H9 (cell line): ENCODE measurements around the gene NT5C3A. TPM values are rescaled to one million over a fixed set of nuclear protein-coding genes. Genes with fewer than 3 reads are reported as not detected.

Experiments used
- DNase-seq: peaks from one replicate; pipeline ENCODE4 v3.0.0-alpha.2; 2017
- H2AFZ ChIP-seq: one replicate; pipeline ENCODE4 v1.6.1; 2013; ENCODE audit warnings: mild to moderate bottlenecking, low read length, control low read depth, moderate library complexity
- H2AK5ac ChIP-seq: 2 replicates; pipeline ENCODE4 v1.6.1; 2013; ENCODE audit warnings: low read length, control low read depth, mixed read lengths; ENCODE audit not compliant: insufficient read length
- H2BK120ac ChIP-seq: one replicate; pipeline ENCODE4 v1.6.1; 2013; ENCODE audit warnings: low read depth, mild to moderate bottlenecking, low read length, control low read depth, inconsistent platforms; ENCODE audit not compliant: poor library complexity, severe bottlenecking
- H2BK12ac ChIP-seq: 2 replicates; pipeline ENCODE4 v1.6.1; 2013; ENCODE audit warnings: low read length, control low read depth, mixed read lengths, low read depth; ENCODE audit not compliant: insufficient read length
- H2BK15ac ChIP-seq: 2 replicates; pipeline ENCODE4 v1.6.1; 2013; ENCODE audit warnings: low read depth, low read length, control low read depth
- H2BK20ac ChIP-seq: one replicate; pipeline ENCODE4 v1.6.1; 2013; ENCODE audit warnings: low read depth, mild to moderate bottlenecking, low read length, control low read depth, inconsistent platforms; ENCODE audit not compliant: poor library complexity, severe bottlenecking
- H2BK5ac ChIP-seq: 2 replicates; pipeline ENCODE4 v1.6.1; 2013; ENCODE audit warnings: low read length, control low read depth, mixed read lengths; ENCODE audit not compliant: insufficient read length
- H3K14ac ChIP-seq: 2 replicates; pipeline ENCODE4 v1.6.1; 2013; ENCODE audit warnings: low read length, control low read depth; ENCODE audit not compliant: insufficient read depth
- H3K18ac ChIP-seq: 2 replicates; pipeline ENCODE4 v1.6.1; 2013; ENCODE audit warnings: low read depth, mild to moderate bottlenecking, mixed read lengths, low read length, control low read depth; ENCODE audit not compliant: insufficient read length
- H3K23ac ChIP-seq: 2 replicates; pipeline ENCODE4 v1.6.1; 2013; ENCODE audit warnings: low read length, control low read depth, mixed read lengths, low read depth; ENCODE audit not compliant: insufficient read length
- H3K23me2 ChIP-seq: 2 replicates; pipeline ENCODE4 v1.6.1; 2013; ENCODE audit warnings: low read depth, mild to moderate bottlenecking, mixed read lengths, low read length, control low read depth; ENCODE audit not compliant: insufficient read length, poor library complexity, severe bottlenecking
- H3K27ac ChIP-seq: 2 replicates; pipeline ENCODE4 v1.5.1; 2013; ENCODE audit warnings: low read length, control low read depth, mixed read lengths, low read depth; ENCODE audit not compliant: insufficient read length
- H3K27me3 ChIP-seq: 2 replicates; pipeline ENCODE4 v1.6.1; 2013; ENCODE audit warnings: low read length, control low read depth, inconsistent platforms; ENCODE audit not compliant: insufficient read depth
- H3K4ac ChIP-seq: 2 replicates; pipeline ENCODE4 v1.6.1; 2013; ENCODE audit warnings: low read depth, mild to moderate bottlenecking, control low read depth, inconsistent platforms, low read length, moderate library complexity
- H3K4me1 ChIP-seq: 2 replicates; pipeline ENCODE4 v1.6.1; 2013; ENCODE audit warnings: low read length, control low read depth, inconsistent platforms; ENCODE audit not compliant: insufficient read depth
- H3K4me2 ChIP-seq: 2 replicates; pipeline ENCODE4 v1.6.1; 2013; ENCODE audit warnings: low read length, control low read depth, mixed read lengths; ENCODE audit not compliant: insufficient read length, insufficient read depth
- H3K56ac ChIP-seq: 2 replicates; pipeline ENCODE4 v1.6.1; 2013; ENCODE audit warnings: low read depth, mild to moderate bottlenecking, mixed read lengths, low read length, control low read depth; ENCODE audit not compliant: insufficient read length
- H3K79me1 ChIP-seq: 2 replicates; pipeline ENCODE4 v1.6.1; 2013; ENCODE audit warnings: low read depth, mild to moderate bottlenecking, moderate library complexity, low read length, control low read depth, inconsistent platforms; ENCODE audit not compliant: insufficient read depth, poor library complexity, severe bottlenecking
- H3K79me2 ChIP-seq: 2 replicates; pipeline ENCODE4 v1.6.1; 2013; ENCODE audit warnings: low read length, control low read depth, inconsistent platforms; ENCODE audit not compliant: insufficient read depth
- H3K9ac ChIP-seq: 2 replicates; pipeline ENCODE4 v1.6.1; 2013; ENCODE audit warnings: low read length, control low read depth, mixed read lengths; ENCODE audit not compliant: insufficient read length; ENCODE audit errors: extremely low read depth
- H3K9me3 ChIP-seq: one replicate; pipeline ENCODE4 v1.6.1; 2013; ENCODE audit warnings: low read depth, low read length, inconsistent platforms; ENCODE audit not compliant: control insufficient read depth
- H3T11ph ChIP-seq: one replicate; pipeline ENCODE4 v1.6.1; 2013; ENCODE audit warnings: mild to moderate bottlenecking, low read length, control low read depth, inconsistent platforms
- H4K20me1 ChIP-seq: one replicate; pipeline ENCODE4 v1.6.1; 2013; ENCODE audit not compliant: control insufficient read depth, insufficient read length, insufficient read depth
- H4K5ac ChIP-seq: 2 replicates; pipeline ENCODE4 v1.6.1; 2013; ENCODE audit warnings: low read depth, mild to moderate bottlenecking, mixed read lengths, low read length, control low read depth; ENCODE audit not compliant: insufficient read length
- H4K8ac ChIP-seq: replicated peaks from 2 replicates; pipeline ENCODE4 v1.6.1; 2013; ENCODE audit warnings: low read length, control low read depth, mixed read lengths, low read depth; ENCODE audit not compliant: insufficient read length
- H4K91ac ChIP-seq: 2 replicates; pipeline ENCODE4 v1.6.1; 2013; ENCODE audit warnings: low read depth, mild to moderate bottlenecking, moderate library complexity, mixed read lengths, low read length, control low read depth; ENCODE audit not compliant: insufficient read length
- H3K27ac Mint-ChIP-seq, 3 experiments: 2 replicates in 2 of 3; 3 replicates in 1 of 3; pipeline ENCODE4 v1.8.0; 2020 to 2021; ENCODE audit warnings: mixed read lengths in 3 of 3, mild to moderate bottlenecking in 1 of 3, moderate library complexity in 1 of 3
- H3K27me3 Mint-ChIP-seq: 2 replicates; pipeline ENCODE4 v1.8.0; 2021; ENCODE audit warnings: low read depth, mild to moderate bottlenecking, moderate library complexity, mixed read lengths
- H3K36me3 Mint-ChIP-seq, 3 experiments: 2 replicates in 2 of 3; 3 replicates in 1 of 3; pipeline ENCODE4 v1.8.0; 2020 to 2021; ENCODE audit warnings: low read depth in 3 of 3, mixed read lengths in 3 of 3; ENCODE audit not compliant: insufficient read depth in 1 of 3
- H3K4me1 Mint-ChIP-seq, 2 experiments: 2 replicates each; pipeline ENCODE4 v1.8.0; 2020; ENCODE audit warnings: mixed read lengths in 2 of 2
- H3K4me3 Mint-ChIP-seq, 2 experiments: 2 replicates in 1 of 2; 3 replicates in 1 of 2; pipeline ENCODE4 v1.8.0; 2020 to 2021; ENCODE audit warnings: mild to moderate bottlenecking in 2 of 2, mixed read lengths in 2 of 2, moderate library complexity in 1 of 2
- H3K9me3 Mint-ChIP-seq, 2 experiments: 2 replicates in 1 of 2; 3 replicates in 1 of 2; pipeline ENCODE4 v1.8.0; 2020; ENCODE audit warnings: mild to moderate bottlenecking in 2 of 2, mixed read lengths in 2 of 2, moderate library complexity in 1 of 2
- WGBS: extraction: QIAGEN DNeasy Blood & Tissue Kit; methylation state at CpG from one replicate; pipeline ENCODE4 v1.1.7; 2013; ENCODE audit warnings: missing lambda C conversion rate, low lambda C conversion rate, mixed read lengths; ENCODE audit not compliant: insufficient read length; ENCODE audit errors: extremely low coverage; 5-methylcytosine and 5-hydroxymethylcytosine counted together
- total RNA-seq: library from RNA; stranded (reverse); gene quantifications from 2 replicates; pipeline ENCODE4 v1.2.1, GENCODE V29; 2021
- TF ChIP-seq, protein P1 (sequence below): fragments of 200-600 bp; sonication (generic); conservative IDR thresholded peaks from 3 replicates; pipeline ENCODE4 v1.8.0; 2021; ENCODE audit warnings: antibody characterized with exemption, mild to moderate bottlenecking

The NT5C3A gene
- total RNA-seq, 1 experiment from 2014 or later = 22.1 TPM

DNA sequence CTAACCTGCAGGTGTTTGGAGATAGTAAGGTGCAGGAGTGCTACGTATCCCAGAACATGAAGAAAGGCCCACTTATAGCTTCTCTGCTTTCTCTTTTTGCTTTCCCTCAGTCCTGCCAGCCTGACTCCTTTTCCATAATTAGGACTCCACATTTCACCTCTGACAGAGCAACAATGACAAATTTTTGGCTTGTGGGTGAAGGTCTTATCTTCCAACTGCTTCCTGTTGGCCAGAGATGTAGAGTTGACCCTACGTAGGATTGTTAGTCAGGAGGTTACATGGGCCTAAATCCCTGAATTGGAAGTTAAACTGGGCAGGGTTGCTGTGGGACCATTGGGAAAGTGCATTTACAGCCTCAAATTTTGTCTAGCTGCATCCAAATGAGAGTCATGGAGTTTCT is 25.3 kb upstream of the NT5C3A start:
- Histone ChIP-seq H3K79me1 (no peaks in the 10 kb centered on the region), H3T11ph (no peak overlapping the region), H3K18ac (no peak overlapping the region), H3K9ac (no peak overlapping the region), H3K23ac (no peak overlapping the region), H3K4ac (no peak overlapping the region), H3K23me2 (no peaks in the 10 kb centered on the region), H2BK12ac (no peak overlapping the region), H3K4me1 (no peaks in the 10 kb centered on the region), H2BK120ac (no peak overlapping the region), H2AK5ac (no peak overlapping the region), H3K14ac (no peak overlapping the region), H4K91ac (no peak overlapping the region), H2BK15ac (no peak overlapping the region), H4K5ac (no peak overlapping the region), H3K79me2 (no peaks in the 10 kb centered on the region), H3K27ac (no peak overlapping the region), H3K27me3 (no peaks in the 10 kb centered on the region), H2BK5ac (no peak overlapping the region), H3K4me2 (no peak overlapping the region), H3K56ac (no peak overlapping the region), H3K9me3 (no peaks in the 10 kb centered on the region), H4K20me1 (no peaks in the 10 kb centered on the region), H2AFZ (no peak overlapping the region), H2BK20ac (no peak overlapping the region), H4K8ac (no peak overlapping the region)
- 0 out of 7 replicates have a peak, but pooled peaks cover 0 to 1% (median 0%) of the 10 kb centered on the region in 3 experiments for H3K36me3 Mint-ChIP-seq
- no peak for DNase-seq
- H3K9me3 Mint-ChIP-seq = no peaks in the 10 kb centered on the region; a peak in 1 of 5 replicates
- TF ChIP-seq, protein P1, sequence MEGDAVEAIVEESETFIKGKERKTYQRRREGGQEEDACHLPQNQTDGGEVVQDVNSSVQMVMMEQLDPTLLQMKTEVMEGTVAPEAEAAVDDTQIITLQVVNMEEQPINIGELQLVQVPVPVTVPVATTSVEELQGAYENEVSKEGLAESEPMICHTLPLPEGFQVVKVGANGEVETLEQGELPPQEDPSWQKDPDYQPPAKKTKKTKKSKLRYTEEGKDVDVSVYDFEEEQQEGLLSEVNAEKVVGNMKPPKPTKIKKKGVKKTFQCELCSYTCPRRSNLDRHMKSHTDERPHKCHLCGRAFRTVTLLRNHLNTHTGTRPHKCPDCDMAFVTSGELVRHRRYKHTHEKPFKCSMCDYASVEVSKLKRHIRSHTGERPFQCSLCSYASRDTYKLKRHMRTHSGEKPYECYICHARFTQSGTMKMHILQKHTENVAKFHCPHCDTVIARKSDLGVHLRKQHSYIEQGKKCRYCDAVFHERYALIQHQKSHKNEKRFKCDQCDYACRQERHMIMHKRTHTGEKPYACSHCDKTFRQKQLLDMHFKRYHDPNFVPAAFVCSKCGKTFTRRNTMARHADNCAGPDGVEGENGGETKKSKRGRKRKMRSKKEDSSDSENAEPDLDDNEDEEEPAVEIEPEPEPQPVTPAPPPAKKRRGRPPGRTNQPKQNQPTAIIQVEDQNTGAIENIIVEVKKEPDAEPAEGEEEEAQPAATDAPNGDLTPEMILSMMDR = no peak
- no peaks in the 10 kb centered on the region; the same call in 1 of the 2 replicates for H3K27me3 Mint-ChIP-seq
- no peak overlapping the region for H3K4me3 Mint-ChIP-seq
- no CpG with 5 or more reads among the region's 2 CpGs for WGBS
- H3K27ac Mint-ChIP-seq = no peak overlapping the region
- H3K4me1 Mint-ChIP-seq = no peaks in the 10 kb centered on the region
